ENCODE measurements around the gene ZBTB6.
"Not testable (repeated sequence)": the region's sequence is repeated elsewhere in the genome, so short reads cannot be mapped to it uniquely, and the experiment has no call there.

The ZBTB6 gene

DNA sequence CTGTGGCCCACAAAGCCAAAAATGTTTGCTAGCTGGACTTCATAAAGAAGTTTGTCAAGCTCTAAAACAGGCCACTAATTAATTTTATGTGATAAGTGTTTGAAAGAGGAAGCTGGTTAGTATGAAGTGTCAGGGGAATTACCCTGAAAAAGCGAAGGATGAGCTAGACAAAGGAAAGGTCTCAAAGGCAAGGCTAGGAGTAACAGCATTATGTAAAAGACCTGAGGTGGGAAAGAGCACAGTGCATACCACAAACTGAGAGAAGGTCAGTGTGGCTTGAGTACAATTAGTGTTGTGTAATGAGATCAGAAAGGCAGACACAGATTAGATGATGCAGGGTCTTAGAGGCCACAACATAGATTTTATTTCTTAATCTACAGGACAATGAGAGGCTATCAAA is 37.6 kb downstream of the ZBTB6 start:
- peaks cover 95% of the 10 kb centered on the region for H3K36me3 ChIP-seq (ENCODE audit: control insufficient read depth, insufficient read depth, low read length)
- H3K27ac ChIP-seq (ENCODE audit: low read depth, low read length, severe bottlenecking) = no peak overlapping the region
- no peaks in the 10 kb centered on the region for H3K9me3 ChIP-seq (ENCODE audit: control insufficient read depth, low read length)
- H3K4me3 ChIP-seq (ENCODE audit: extremely low read depth, insufficient read depth, low read length, poor library complexity, severe bottlenecking) = no peak overlapping the region
- H3K4me1 ChIP-seq (ENCODE audit: control insufficient read depth, insufficient read depth, low read length, poor library complexity, severe bottlenecking) = no peaks in the 10 kb centered on the region
- WGBS, 2 experiments (ENCODE audit: insufficient coverage in 2 of 2) = 90 to 100% methylated on average over 1 of the region's 1 CpG

GRCh38 chr9:122867276-122867675 is 45.8 kb downstream of the ZBTB6 start:
- not testable (repeated sequence) for H3K9me3 ChIP-seq (ENCODE audit: control insufficient read depth, low read length); H3K27ac ChIP-seq (ENCODE audit: low read depth, low read length, severe bottlenecking); H3K4me3 ChIP-seq (ENCODE audit: extremely low read depth, insufficient read depth, low read length, poor library complexity, severe bottlenecking); H3K4me1 ChIP-seq (ENCODE audit: control insufficient read depth, insufficient read depth, low read length, poor library complexity, severe bottlenecking)
- peaks cover 67% of the 10 kb centered on the region for H3K36me3 ChIP-seq (ENCODE audit: control insufficient read depth, insufficient read depth, low read length)
- no CpG with 5 or more reads among the region's 27 CpGs for WGBS, 2 experiments (ENCODE audit: insufficient coverage in 2 of 2)

DNA sequence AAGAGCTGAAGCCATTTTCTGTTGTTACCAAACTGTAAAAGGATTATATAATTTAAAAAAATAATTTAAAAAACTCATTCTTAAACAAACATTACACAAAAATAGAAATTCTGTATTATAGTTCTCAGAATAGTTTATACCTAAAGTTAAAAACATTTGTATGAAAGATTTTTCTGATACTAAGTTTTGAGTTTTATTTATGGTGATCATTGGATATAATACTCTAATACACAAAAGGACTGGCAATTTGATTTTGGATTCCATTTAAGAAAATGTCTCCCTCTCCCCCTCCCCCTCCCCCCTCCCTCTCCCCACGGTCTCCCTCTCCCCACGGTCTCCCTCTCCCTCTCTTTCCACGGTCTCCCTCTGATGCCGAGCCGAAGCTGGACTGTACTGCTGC is 47.0 kb downstream of the ZBTB6 start:
- Histone ChIP-seq H3K9me3 (ENCODE audit: control insufficient read depth, low read length) (no peaks in the 10 kb centered on the region), H3K4me1 (ENCODE audit: control insufficient read depth, insufficient read depth, low read length, poor library complexity, severe bottlenecking) (no peaks in the 10 kb centered on the region), H3K4me3 (ENCODE audit: extremely low read depth, insufficient read depth, low read length, poor library complexity, severe bottlenecking) (no peak overlapping the region), H3K27ac (ENCODE audit: low read depth, low read length, severe bottlenecking) (no peak overlapping the region), H3K36me3 (ENCODE audit: control insufficient read depth, insufficient read depth, low read length) (peaks cover 59% of the 10 kb centered on the region)
- no CpG with 5 or more reads among the region's 5 CpGs for WGBS, 2 experiments (ENCODE audit: insufficient coverage in 2 of 2)

DNA sequence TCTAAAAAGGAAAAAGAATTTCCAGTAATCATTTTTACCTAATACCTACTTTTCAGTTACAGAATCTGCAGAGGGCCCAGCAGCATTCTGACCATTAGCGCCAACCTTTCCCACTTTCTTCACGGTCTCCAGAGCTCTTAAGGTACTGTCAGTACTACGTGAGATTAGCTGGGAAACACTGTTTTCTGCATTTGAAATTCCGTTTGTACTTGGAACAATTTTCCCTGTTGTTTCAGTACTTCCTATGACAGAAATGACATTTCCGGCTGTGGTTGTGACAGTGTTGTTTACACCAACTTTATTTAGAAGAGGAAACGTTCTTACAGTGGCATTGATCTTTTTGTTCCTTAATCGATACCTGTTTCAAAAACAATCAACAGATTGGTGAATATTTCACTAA is 47.8 kb downstream of the ZBTB6 start:
- Histone ChIP-seq H3K9me3 (ENCODE audit: control insufficient read depth, low read length) (no peaks in the 10 kb centered on the region), H3K4me3 (ENCODE audit: extremely low read depth, insufficient read depth, low read length, poor library complexity, severe bottlenecking) (no peak overlapping the region), H3K27ac (ENCODE audit: low read depth, low read length, severe bottlenecking) (no peak overlapping the region), H3K4me1 (ENCODE audit: control insufficient read depth, insufficient read depth, low read length, poor library complexity, severe bottlenecking) (no peaks in the 10 kb centered on the region), H3K36me3 (ENCODE audit: control insufficient read depth, insufficient read depth, low read length) (peaks cover 59% of the 10 kb centered on the region)
- WGBS, 2 experiments (ENCODE audit: insufficient coverage in 2 of 2) = 90 to 97% methylated on average over 5 of the region's 7 CpGs

DNA sequence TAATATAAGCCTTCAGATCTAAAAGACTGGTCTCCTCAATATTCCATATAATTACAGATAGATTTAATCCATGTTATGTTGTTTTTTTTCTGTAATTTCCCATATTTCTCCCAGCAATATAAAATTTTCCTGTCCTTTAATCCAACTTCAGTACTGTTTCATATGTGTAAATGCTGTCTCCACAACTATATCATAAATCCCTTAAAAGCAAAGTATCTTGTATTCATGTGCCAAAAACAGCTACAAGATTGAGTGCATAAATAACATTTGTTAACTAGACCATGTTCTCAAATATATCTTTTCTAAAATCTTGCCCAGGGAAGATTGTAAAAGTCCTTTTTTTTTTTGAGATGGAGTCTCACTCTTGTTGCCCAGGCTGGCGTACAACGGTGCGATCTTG is 49.7 kb downstream of the ZBTB6 start:
- Histone ChIP-seq H3K4me1 (ENCODE audit: control insufficient read depth, insufficient read depth, low read length, poor library complexity, severe bottlenecking) (no peaks in the 10 kb centered on the region), H3K9me3 (ENCODE audit: control insufficient read depth, low read length) (no peaks in the 10 kb centered on the region), H3K4me3 (ENCODE audit: extremely low read depth, insufficient read depth, low read length, poor library complexity, severe bottlenecking) (no peak overlapping the region), H3K36me3 (ENCODE audit: control insufficient read depth, insufficient read depth, low read length) (peaks cover 59% of the 10 kb centered on the region), H3K27ac (ENCODE audit: low read depth, low read length, severe bottlenecking) (no peak overlapping the region)
- 100% methylated on average over 1 to 3 of the region's 3 CpGs for WGBS, 2 experiments (ENCODE audit: insufficient coverage in 2 of 2)

- peaks cover 85% of the 10 kb centered on the region for H3K36me3 ChIP-seq (ENCODE audit: control insufficient read depth, insufficient read depth, low read length)
These were observed 52.6 kb downstream of the ZBTB6 start for GRCh38 chr9:122860319-122861142.

More at GRCh38 chr9:122860319-122861142, 52.6 kb downstream of the ZBTB6 start:
- H3K9me3 ChIP-seq (ENCODE audit: control insufficient read depth, low read length) = no peaks in the 10 kb centered on the region
- no peak overlapping the region for H3K4me3 ChIP-seq (ENCODE audit: extremely low read depth, insufficient read depth, low read length, poor library complexity, severe bottlenecking)
- no peak overlapping the region for H3K27ac ChIP-seq (ENCODE audit: low read depth, low read length, severe bottlenecking)
- 94 to 99% methylated on average over 7 of the region's 8 CpGs for WGBS, 2 experiments (ENCODE audit: insufficient coverage in 2 of 2)
- H3K4me1 ChIP-seq (ENCODE audit: control insufficient read depth, insufficient read depth, low read length, poor library complexity, severe bottlenecking) = no peaks in the 10 kb centered on the region
